Measurements from ENCODE around the gene FHIT.
A peak's percentile ranks its signal among the peaks of the same experiment; 100 is the strongest.
"Not testable (repeated sequence)": the region's sequence is repeated elsewhere in the genome, so short reads cannot be mapped to it uniquely, and the experiment has no call there.

FHIT gene

DNA sequence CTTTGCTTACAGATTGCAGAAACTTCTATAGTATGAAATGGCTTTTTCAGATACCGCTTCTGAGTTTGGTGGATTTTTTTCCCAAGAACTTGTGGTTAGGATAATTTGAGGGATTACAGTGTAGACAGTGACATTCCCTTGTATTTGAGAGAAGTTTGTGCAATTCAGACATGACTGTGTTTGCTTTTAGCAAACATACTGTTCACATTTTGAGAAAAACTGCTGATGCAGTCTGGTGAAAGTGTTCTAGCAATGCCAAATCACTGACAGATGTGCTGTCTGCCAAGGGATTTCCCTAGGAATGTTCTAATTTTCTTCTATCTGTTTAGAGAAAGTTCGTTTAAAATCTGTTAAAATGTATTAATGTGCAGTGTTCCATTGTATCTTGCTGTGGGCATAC lies 652.6 kb downstream of the FHIT start:
- DNase-seq: peak; percentile 76

DNA sequence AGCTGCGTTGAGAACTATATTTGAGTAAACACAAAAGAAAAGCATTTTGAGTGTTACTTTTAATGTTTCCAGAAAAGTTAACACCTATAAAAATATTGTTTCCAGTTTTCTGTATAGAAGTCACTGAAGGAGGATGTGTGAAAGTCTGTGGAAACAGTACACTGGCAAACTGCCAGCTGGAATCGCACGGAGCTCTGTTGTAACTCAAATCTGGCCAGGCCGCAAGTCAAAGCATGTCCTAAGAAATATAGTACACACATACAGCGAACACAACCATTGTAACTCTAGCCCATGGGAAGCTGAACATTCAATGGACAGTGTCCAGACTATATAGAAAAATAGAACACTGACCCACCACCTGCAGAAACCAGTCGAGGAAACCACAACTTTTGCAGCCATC lies 657.2 kb downstream of the FHIT start:
- DNase-seq: peak; percentile 76

- no peak for DNase-seq
Measured at GRCh38 chr3:60591267-60591666, 660.0 kb downstream of the FHIT start.

GRCh38 chr3:60588806-60589205 lies 662.4 kb downstream of the FHIT start:
- DNase-seq: peak; percentile 73

DNA sequence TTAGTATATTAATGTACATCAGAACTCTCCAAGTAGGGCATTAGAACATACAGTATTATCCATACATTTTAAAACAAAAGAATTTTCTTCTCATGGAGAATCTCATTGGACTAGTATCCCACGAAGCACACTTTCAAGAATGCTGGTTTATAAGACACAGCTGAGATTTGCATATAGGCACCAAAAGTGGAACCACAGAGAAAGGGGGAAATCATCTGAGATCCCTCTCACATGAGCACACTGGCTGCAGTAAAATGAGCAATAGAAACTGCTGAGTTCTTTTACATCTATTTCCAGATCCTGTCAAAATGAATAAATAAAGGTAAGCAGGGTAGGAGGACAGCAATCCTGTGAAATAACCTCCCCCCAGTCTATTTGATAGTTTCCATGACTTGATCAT lies 665.3 kb downstream of the FHIT start:
- DNase-seq: no peak

- DNase-seq: peak; percentile 88
Measured at GRCh38 chr3:60584250-60584649, 667.0 kb downstream of the FHIT start.

DNA sequence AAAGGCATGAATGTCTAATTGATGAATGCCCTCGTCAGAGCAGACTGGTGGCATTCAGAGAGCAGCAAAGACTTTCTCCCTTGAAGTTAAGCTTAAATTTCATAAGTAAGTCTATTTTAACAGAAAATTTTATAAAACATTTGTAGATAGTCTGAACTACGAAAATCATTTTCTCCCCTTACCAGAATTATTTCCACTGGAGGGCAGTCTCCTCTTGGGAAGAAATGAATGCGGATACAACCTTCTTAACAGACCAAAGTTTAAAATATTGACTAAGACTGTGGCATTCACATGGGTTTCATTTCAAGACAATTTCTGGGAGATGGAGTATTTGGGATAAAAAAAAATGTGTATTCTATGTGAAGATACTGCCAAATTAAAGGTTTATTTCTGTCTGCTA lies 669.0 kb downstream of the FHIT start:
- DNase-seq: peak; percentile 41

DNA sequence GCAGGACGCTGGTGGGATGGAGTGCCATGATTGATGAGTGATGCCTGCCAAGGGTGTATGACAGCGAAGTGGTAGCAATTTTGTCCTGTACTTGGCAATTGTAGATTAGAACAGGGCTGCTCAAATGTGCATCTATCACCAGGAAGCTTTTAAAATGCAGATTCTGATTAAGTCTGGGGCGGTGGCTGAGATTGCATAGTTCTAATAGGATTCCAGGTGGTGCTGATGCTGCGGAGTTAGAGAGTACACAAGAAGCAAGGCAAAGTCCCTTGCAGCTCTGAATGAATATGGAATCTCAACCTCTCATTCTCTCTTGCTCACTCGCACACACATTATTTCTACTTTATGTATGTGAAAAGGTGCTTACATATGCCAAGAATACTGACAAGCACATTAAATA lies 670.4 kb downstream of the FHIT start:
- DNase-seq: no peak

- DNase-seq: peak; percentile 95
Measured at GRCh38 chr3:60579734-60580133, 671.5 kb downstream of the FHIT start.

DNA sequence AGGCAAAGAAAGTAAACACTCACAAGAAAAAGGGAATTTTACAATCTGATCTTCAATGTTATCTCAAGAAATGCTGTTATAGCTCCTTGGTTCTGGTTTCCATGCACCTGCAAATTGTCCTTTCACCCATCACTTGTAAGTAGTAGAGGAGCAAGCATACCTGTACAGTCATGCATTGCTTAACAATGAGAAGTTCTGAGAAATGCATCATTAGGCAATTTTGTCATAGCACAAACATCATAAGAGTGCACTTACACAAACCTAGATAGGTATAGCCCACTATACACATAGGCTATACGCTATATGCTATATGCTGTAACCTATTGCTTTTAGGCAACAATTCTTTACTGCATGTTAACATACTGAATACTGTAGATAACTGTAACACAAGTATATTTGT lies 672.3 kb downstream of the FHIT start:
- no peak for DNase-seq

- no peak for DNase-seq
Measured at GRCh38 chr3:60577601-60578000, 673.7 kb downstream of the FHIT start.

GRCh38 chr3:60575718-60576272 lies 675.5 kb downstream of the FHIT start:
- no peak for DNase-seq

GRCh38 chr3:60574046-60574769 lies 677.0 kb downstream of the FHIT start:
- no peak for DNase-seq

DNA sequence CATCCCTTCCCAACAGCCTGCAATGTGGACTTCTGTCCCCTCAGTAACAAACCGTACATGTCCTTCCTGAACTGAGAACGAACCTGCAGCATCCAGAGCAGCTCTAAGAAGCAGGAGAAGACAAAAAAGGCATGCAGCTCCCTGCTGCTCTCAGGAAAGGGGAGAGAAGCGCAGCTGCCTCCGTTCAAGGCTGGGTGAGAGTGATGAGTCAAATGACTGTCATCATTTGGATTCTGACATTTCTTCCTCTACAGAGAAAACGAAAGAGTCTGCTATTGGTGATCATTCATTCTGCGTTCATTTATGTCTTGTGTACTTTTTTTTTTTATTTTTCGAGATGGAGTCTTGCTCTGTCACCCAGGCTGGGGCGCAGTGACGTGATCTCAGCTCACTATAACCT lies 677.8 kb downstream of the FHIT start:
- DNase-seq: peak; percentile 76

DNA sequence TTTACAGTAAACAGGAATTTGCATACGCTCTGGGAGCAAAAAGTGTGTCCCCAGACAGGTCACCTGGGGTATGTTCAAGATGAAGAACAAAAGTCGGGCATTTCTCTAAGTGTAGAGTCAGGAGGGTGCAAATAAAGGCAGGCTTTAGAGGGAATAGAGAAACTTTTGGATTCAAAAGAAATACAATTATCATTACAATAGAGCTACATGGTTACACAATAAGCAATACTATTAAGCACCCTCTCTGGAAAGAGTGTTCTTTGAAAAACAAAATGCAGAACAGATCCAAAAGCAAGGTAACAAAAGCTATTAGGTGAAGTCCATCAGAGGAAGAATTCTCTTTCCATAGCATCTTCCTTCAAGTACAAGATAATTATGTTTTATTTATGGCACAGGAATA lies 679.7 kb downstream of the FHIT start:
- DNase-seq: no peak

GRCh38 chr3:60557122-60557521 lies 694.1 kb downstream of the FHIT start:
- DNase-seq: no peak

- DNase-seq: peak; percentile 57
Measured at GRCh38 chr3:60555686-60556354, 695.4 kb downstream of the FHIT start.

DNA sequence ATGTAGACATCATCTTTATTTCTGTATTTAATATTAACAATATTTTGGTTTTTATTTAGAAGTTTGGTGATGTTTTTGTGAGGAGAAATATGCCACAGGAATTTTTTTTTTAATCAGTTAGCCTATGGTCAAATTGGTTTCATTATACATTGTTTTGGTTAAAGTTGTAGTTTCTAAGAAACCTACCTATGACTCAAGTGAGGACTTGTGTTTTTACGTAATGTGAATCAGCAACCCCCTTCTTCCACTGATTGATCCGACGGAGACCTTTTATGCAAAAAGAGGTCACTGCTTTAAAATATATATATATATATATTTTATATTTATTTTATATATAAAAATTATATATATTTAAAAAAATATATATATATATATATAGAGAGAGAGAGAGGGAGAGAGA lies 698.1 kb downstream of the FHIT start:
- DNase-seq: no peak

DNA sequence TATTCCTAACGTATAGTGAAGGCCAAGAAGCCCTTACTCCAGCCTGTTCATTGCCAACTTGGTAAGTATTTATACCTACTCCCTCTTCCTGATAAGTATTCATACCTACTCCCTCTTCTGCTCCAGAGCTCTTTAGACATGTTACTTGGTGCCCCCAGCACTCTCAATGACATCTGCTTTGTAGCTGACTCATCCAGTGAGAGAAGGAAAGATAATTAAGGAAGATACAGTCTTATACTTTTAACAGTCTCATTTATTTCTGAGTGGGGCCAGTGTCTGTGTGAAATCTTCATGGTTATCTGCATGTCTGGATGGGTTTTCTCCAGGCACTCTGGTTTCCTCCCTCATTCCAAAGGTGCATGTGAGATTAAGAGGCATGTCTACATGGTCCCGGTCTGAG lies 698.7 kb downstream of the FHIT start:
- DNase-seq: peak; percentile 41

GRCh38 chr3:60551455-60552209 lies 699.6 kb downstream of the FHIT start:
- DNase-seq: no peak

DNA sequence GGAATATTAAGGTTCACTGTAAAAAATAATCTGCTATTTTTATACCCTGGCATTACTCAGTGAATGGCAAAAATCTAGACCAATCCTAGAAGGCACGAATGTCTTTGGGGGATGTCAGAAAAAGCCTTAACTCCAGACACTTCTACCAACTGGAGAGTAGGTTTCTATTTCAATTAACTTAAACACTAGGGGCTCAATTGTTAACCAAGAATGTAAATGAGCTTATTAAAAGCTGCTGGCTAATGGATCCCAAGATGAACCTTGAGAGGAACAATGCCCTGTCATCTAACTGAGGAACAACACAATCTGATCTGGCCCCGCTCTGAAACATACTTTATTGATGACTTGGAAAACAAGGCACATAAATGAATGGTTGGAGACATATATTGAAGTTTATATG lies 701.4 kb downstream of the FHIT start:
- no peak for DNase-seq

GRCh38 chr3:60542995-60543394 lies 708.3 kb downstream of the FHIT start:
- peak; percentile 10 for DNase-seq

- not testable (repeated sequence) for DNase-seq
Measured at GRCh38 chr3:60539394-60539793, 711.9 kb downstream of the FHIT start.

DNA sequence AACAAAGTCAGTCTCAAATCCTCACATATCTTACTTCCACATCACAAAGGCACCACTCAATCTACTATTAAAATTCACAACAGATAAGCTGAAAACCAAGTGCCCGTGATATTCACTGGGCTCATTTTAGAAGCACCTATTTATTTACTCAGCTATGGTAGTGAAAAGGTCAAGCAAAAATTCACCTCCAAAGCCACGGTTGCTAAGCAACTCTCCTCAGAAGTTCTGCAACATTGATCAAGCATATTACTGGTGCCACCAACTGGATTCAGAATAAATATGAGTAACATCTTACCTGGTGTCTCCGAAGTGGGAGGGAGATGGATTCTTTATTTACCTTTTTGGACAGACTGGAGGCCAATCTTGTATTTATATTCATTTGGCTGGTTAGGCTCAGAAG lies 714.8 kb downstream of the FHIT start:
- DNase-seq: no peak

All from fibroblast of skin of right quadriceps (primary cell).